NT2/D1 (cell line): ENCODE results near the gene GMDS.

Experiments
- DNase-seq: peaks from one replicate; pipeline ENCODE4 v3.0.0-alpha.2; 2011; ENCODE audit warnings: low read depth, low spot score
- H3K27me3 ChIP-seq: 2 replicates; pipeline ENCODE4 v1.6.0; 2011; ENCODE audit warnings: mild to moderate bottlenecking; ENCODE audit not compliant: insufficient read length, insufficient read depth
- H3K36me3 ChIP-seq: 2 replicates; pipeline ENCODE4 v1.6.1; 2011; ENCODE audit warnings: mild to moderate bottlenecking, low read length, mixed read lengths; ENCODE audit not compliant: insufficient read depth, insufficient read length
- H3K4me1 ChIP-seq: 2 replicates; pipeline ENCODE4 v1.5.1; 2011; ENCODE audit not compliant: insufficient read depth, insufficient read length
- H3K4me3 ChIP-seq: 2 replicates; pipeline ENCODE4 v1.5.1; 2011; ENCODE audit warnings: low read depth; ENCODE audit not compliant: insufficient read length
- H3K9ac ChIP-seq: 2 replicates; pipeline ENCODE4 v1.6.0; 2011; ENCODE audit warnings: low read depth; ENCODE audit not compliant: insufficient read length
- H3K9me3 ChIP-seq: 2 replicates; pipeline ENCODE4 v1.5.1; 2011; ENCODE audit warnings: mild to moderate bottlenecking, low read length; ENCODE audit not compliant: insufficient read depth
- SUZ12 ChIP-seq: IDR thresholded peaks from 2 replicates; pipeline ENCODE4 v1.6.1; 2011; ENCODE audit not compliant: insufficient read length, insufficient read depth; ENCODE audit errors: extremely low read depth
- YY1 ChIP-seq: IDR thresholded peaks from 2 replicates; pipeline ENCODE4 v1.6.1; 2011; ENCODE audit not compliant: insufficient read length, insufficient read depth
- ZNF274 ChIP-seq: IDR thresholded peaks from 2 replicates; pipeline ENCODE4 v1.6.1; 2011; ENCODE audit warnings: mild to moderate bottlenecking, low read depth, low read length

Gene GMDS

GRCh38 chr6:2237001-2237400, 8.4 kb downstream of the GMDS start:
- H3K9ac ChIP-seq: no peak overlapping the region
- no peak for DNase-seq
- H3K4me3 ChIP-seq: no peak overlapping the region
- no peaks in the 10 kb centered on the region for H3K36me3 ChIP-seq
- no peaks in the 10 kb centered on the region for H3K4me1 ChIP-seq
- H3K27me3 ChIP-seq: no peaks in the 10 kb centered on the region
- TF ChIP-seq YY1 (no peak), SUZ12 (no peak), ZNF274 (no peak)
- H3K9me3 ChIP-seq: no peaks in the 10 kb centered on the region

DNA sequence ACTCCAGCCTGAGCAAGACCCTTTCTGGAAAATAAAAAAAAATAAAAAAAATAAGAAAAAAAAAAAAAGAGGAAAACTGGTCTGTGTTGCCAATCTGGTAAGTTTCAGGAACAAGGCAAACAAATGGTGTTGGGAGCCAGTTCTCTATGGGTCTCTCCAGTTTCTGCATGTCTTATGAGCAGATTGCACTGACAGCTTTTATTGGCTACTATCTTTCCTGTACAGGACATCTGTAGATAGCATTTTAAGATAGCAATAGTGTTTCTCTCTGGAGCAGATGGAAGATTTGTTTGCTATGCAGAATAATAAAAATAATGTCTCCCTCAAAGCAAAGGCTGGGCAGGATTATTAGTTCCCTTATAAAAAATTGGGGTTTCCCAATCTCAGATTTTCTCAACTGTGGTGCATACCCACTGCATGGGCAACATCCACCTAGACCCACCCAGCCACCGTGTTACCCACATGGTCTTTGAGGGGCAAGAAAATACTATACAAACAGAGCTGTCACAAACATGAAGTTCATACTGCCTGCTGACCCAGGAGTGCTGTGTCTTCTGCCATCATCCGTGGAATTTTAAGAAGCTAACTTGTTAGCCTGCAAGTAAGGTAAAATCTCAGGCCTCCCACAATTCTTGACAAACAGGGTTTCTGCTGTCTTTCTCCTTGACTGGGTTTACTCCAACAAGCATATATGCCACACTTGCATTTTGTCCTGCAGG, 9.5 kb downstream of the GMDS start:
- no peak for DNase-seq

DNA sequence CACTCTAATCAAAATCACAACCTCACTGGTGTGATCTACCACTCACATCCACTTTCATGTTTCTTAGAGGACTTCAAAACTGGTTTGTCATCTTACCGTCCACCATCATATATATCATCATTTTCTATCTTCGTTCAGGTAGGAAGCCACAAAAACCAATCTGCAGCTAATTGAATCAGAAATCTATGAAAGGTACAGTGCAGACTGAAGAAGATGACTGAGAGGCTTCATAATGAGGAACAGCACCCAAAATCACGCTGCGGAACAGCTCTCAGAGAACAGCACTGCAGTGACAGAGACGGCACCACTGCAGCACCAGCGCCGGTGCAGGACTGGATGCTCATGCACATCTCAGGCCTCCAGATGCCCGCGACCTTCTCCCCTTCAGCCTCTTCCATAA, 13.0 kb downstream of the GMDS start:
- H3K27me3 ChIP-seq: no peaks in the 10 kb centered on the region
- no peak overlapping the region for H3K9ac ChIP-seq
- no peaks in the 10 kb centered on the region for H3K9me3 ChIP-seq
- H3K4me3 ChIP-seq: no peak overlapping the region
- no peak for TF ChIP-seq YY1
- no peak for TF ChIP-seq SUZ12
- no peak for TF ChIP-seq ZNF274
- H3K36me3 ChIP-seq: no peaks in the 10 kb centered on the region
- no peaks in the 10 kb centered on the region for H3K4me1 ChIP-seq
- DNase-seq: no peak

More for the DNA sequence above, 9.5 kb downstream of the GMDS start:
- Histone ChIP-seq H3K9me3 (no peaks in the 10 kb centered on the region), H3K4me3 (no peak overlapping the region), H3K36me3 (no peaks in the 10 kb centered on the region), H3K27me3 (no peaks in the 10 kb centered on the region), H3K4me1 (no peaks in the 10 kb centered on the region), H3K9ac (no peak overlapping the region)
- TF ChIP-seq YY1: no peak
- TF ChIP-seq SUZ12: no peak
- no peak for TF ChIP-seq ZNF274

DNA sequence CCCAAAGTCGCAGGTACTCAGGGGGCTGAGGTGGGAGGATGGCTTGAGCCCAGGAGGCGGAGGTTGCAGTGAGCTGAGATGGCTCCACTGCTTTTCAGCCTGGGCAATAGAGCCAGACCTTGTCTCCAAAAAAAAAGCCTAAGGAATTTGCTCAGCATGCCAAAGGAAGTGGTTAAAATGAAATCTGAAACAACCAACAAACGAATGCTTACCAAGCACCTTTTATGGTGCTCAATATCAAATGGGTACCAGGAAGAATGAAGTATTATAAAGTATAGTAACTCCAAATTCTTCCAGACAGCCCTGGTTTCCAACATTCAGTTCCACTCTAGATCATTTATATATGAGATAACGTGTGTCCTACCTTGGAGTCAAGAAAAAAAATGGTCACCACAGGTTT, 14.0 kb downstream of the GMDS start:
- Histone ChIP-seq H3K27me3 (no peaks in the 10 kb centered on the region), H3K4me1 (no peaks in the 10 kb centered on the region), H3K9ac (no peak overlapping the region), H3K9me3 (no peaks in the 10 kb centered on the region), H3K36me3 (no peaks in the 10 kb centered on the region), H3K4me3 (no peak overlapping the region)
- TF ChIP-seq YY1 (no peak), SUZ12 (no peak), ZNF274 (no peak)
- no peak for DNase-seq

DNA sequence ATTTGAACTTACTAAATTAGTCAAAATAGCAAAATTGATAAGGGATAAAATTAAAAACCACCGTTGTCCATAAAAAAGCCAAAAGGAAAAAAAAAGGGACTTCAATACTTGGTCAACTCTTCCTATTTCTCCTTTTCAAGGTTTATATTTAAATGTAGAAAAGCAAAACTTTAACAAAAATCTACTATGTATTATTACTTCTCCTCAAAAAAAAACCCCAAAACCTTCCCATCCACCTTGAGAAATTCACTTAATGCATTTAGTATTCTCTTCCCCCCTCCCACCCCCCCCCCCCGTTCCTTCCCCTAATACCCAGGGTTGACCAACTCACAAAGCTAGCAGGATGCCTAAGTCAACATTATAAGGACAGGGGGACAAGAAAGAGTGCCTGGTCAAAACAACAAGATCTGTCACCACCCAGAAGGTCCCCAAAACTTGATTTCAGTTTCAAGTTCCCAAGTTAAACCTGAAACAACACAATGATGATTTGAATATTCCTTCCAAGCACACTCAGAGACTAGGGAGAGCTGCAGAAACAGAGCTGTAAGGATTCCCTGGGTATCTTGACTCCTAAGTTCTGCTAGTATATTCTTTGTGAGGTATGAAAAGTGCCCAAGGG, 14.6 kb downstream of the GMDS start:
- no peaks in the 10 kb centered on the region for H3K36me3 ChIP-seq
- no peak for DNase-seq

DNA sequence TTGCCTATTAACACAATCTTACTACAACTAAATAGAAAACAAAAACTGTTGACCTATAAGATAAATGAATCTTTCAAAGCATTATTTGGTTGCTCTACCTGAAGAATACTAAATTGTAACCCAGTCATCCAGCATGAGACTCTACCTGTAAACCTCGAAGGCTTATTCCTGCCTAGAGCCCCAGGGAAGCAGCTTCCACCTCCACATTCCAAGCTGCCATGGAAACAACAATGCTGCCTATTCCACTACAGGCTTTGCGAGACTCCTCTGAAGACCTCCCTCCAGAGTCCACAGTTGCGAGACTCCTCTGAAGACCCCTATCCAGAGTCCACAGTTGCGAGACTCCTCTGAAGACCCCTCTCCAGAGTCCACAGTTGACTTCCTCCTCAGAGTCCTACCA, 15.7 kb downstream of the GMDS start:
- H3K9me3 ChIP-seq: no peaks in the 10 kb centered on the region
- no peaks in the 10 kb centered on the region for H3K4me1 ChIP-seq
- DNase-seq: no peak
- no peaks in the 10 kb centered on the region for H3K36me3 ChIP-seq
- no peaks in the 10 kb centered on the region for H3K27me3 ChIP-seq
- H3K9ac ChIP-seq: no peak overlapping the region
- TF ChIP-seq YY1 (no peak), SUZ12 (no peak), ZNF274 (no peak)
- no peak overlapping the region for H3K4me3 ChIP-seq

More for the DNA sequence above, 14.6 kb downstream of the GMDS start:
- no peak overlapping the region for H3K9ac ChIP-seq
- H3K27me3 ChIP-seq: no peaks in the 10 kb centered on the region
- no peak overlapping the region for H3K4me3 ChIP-seq
- no peaks in the 10 kb centered on the region for H3K4me1 ChIP-seq
- TF ChIP-seq SUZ12: no peak
- no peak for TF ChIP-seq YY1
- TF ChIP-seq ZNF274: no peak
- H3K9me3 ChIP-seq: no peaks in the 10 kb centered on the region

GRCh38 chr6:2229039-2229438, 16.4 kb downstream of the GMDS start:
- H3K9ac ChIP-seq: no peak overlapping the region
- H3K9me3 ChIP-seq: no peaks in the 10 kb centered on the region
- no peak for DNase-seq
- H3K27me3 ChIP-seq: peaks cover 2% of the 10 kb centered on the region
- no peak overlapping the region for H3K4me3 ChIP-seq
- no peaks in the 10 kb centered on the region for H3K4me1 ChIP-seq
- H3K36me3 ChIP-seq: no peaks in the 10 kb centered on the region
- TF ChIP-seq SUZ12: no peak
- TF ChIP-seq ZNF274: no peak
- no peak for TF ChIP-seq YY1
